GM12874 (cell line): ENCODE data around the gene ANP32E.

Experiments
- CTCF ChIP-seq: IDR thresholded peaks from 2 replicates; pipeline ENCODE4 v1.5.1; 2011; ENCODE audit warnings: low read depth, mild to moderate bottlenecking, control low read depth, low read length, moderate library complexity; ENCODE audit not compliant: insufficient read depth

ANP32E gene

GRCh38 chr1:150178548-150178947 lies 57.4 kb downstream of the ANP32E start:
- TF ChIP-seq CTCF, result no peak

- no peak for TF ChIP-seq CTCF
These were observed 59.3 kb downstream of the ANP32E start for GRCh38 chr1:150176593-150176992.

- no peak for TF ChIP-seq CTCF
These were observed 62.7 kb downstream of the ANP32E start for GRCh38 chr1:150173141-150173585.

- no peak for TF ChIP-seq CTCF
These were observed 64.1 kb downstream of the ANP32E start for GRCh38 chr1:150171801-150172200.

GRCh38 chr1:150168960-150169601 lies 66.8 kb downstream of the ANP32E start:
- TF ChIP-seq CTCF, result peak; percentile 75
